Measurements from ENCODE around the gene ANKDD1A. TPM values are rescaled to one million over a fixed set of nuclear protein-coding genes. Genes with fewer than 3 reads are reported as not detected.

The ANKDD1A gene
- total RNA-seq, 2 experiments from 2014 or later, result 0.87 to 1.1 TPM

- H3K4me3 Mint-ChIP-seq, result no peak overlapping the region
Measured at GRCh38 chr15:64883100-64883581, 28.6 kb upstream of the ANKDD1A start.

GRCh38 chr15:64883997-64884511, 27.6 kb upstream of the ANKDD1A start:
- Mint-ChIP-seq H3K4me1 (peaks cover 35% of the 10 kb centered on the region), H3K36me3 (ENCODE audit: low read depth) (no peaks in the 10 kb centered on the region), H3K4me3 (no peak overlapping the region), H3K27ac (peak overlapping the region; percentile 60), H3K9me3 (no peaks in the 10 kb centered on the region), H3K27me3 (no peaks in the 10 kb centered on the region)
- DNase-seq, result peak; percentile 34
- ChIA-PET POLR2A (no interaction called here), CTCF (interaction anchor here (1.4 kb wide), 1 partner anchor 10 kb away, joined by 7 read pairs; no protein-coding TSS in a partner anchor)

More at GRCh38 chr15:64883100-64883581, 28.6 kb upstream of the ANKDD1A start:
- ChIA-PET POLR2A (interaction anchor here (0.7 kb wide), 1 partner anchor 228 kb away, joined by 5 read pairs; no protein-coding TSS in a partner anchor), CTCF (interaction anchor here (1.6 to 2.9 kb wide), 2 partner anchors 11 to 155 kb away, joined by 6 to 13 read pairs; no protein-coding TSS in a partner anchor)
- peak; percentile 35 for DNase-seq
- no peaks in the 10 kb centered on the region for H3K27me3 Mint-ChIP-seq
- H3K9me3 Mint-ChIP-seq, result no peaks in the 10 kb centered on the region
- peaks cover 39% of the 10 kb centered on the region for H3K4me1 Mint-ChIP-seq
- no peaks in the 10 kb centered on the region for H3K36me3 Mint-ChIP-seq (ENCODE audit: low read depth)
- H3K27ac Mint-ChIP-seq, result peak overlapping the region; percentile 60

GRCh38 chr15:64884679-64885078, 27.0 kb upstream of the ANKDD1A start:
- H3K9me3 Mint-ChIP-seq, result no peaks in the 10 kb centered on the region
- DNase-seq, result no peak
- no peak overlapping the region for H3K27ac Mint-ChIP-seq
- peaks cover 35% of the 10 kb centered on the region for H3K4me1 Mint-ChIP-seq
- ChIA-PET CTCF (interaction anchor here (1.0 to 1.4 kb wide), 3 partner anchors 7 to 40 kb away, joined by 3 to 7 read pairs (median 4); no protein-coding TSS in a partner anchor), POLR2A (no interaction called here)
- no peaks in the 10 kb centered on the region for H3K36me3 Mint-ChIP-seq (ENCODE audit: low read depth)
- H3K4me3 Mint-ChIP-seq, result no peak overlapping the region
- no peaks in the 10 kb centered on the region for H3K27me3 Mint-ChIP-seq

- ChIA-PET POLR2A (no interaction called here), CTCF (interaction anchor here (1.0 to 2.8 kb wide), 5 partner anchors 10 to 53 kb away, joined by 3 to 11 read pairs (median 3); no protein-coding TSS in a partner anchor)
- Mint-ChIP-seq H3K27ac (no peak overlapping the region), H3K4me1 (peaks cover 40% of the 10 kb centered on the region), H3K4me3 (no peak overlapping the region), H3K36me3 (ENCODE audit: low read depth) (no peaks in the 10 kb centered on the region), H3K9me3 (no peaks in the 10 kb centered on the region), H3K27me3 (no peaks in the 10 kb centered on the region)
- no peak for DNase-seq
Measured at GRCh38 chr15:64888336-64888735, 23.4 kb upstream of the ANKDD1A start.

- Mint-ChIP-seq H3K4me1 (peaks cover 60% of the 10 kb centered on the region), H3K4me3 (no peak overlapping the region), H3K27me3 (no peaks in the 10 kb centered on the region), H3K27ac (peak overlapping the region; percentile 99), H3K36me3 (ENCODE audit: low read depth) (no peaks in the 10 kb centered on the region), H3K9me3 (no peaks in the 10 kb centered on the region)
- no peak for DNase-seq
- ChIA-PET POLR2A (no interaction called here), CTCF (interaction anchor here (0.9 to 6.0 kb wide), 4 partner anchors 14 to 32 kb away, joined by 3 to 41 read pairs (median 4); no protein-coding TSS in a partner anchor)
Measured at GRCh38 chr15:64891561-64891960, 20.1 kb upstream of the ANKDD1A start.

- ChIA-PET POLR2A (interaction anchor here (0.5 to 1.7 kb wide), 3 partner anchors 12 to 20 kb away, joined by 3 to 6 read pairs (median 4); no protein-coding TSS in a partner anchor), CTCF (interaction anchor here (1.5 to 6.0 kb wide), 7 partner anchors 9 to 67 kb away, joined by 3 to 41 read pairs (median 12); partner anchors contain the start of gene PIF1)
- no peak for DNase-seq
- Mint-ChIP-seq H3K27me3 (no peaks in the 10 kb centered on the region), H3K4me3 (peak overlapping the region; percentile 78), H3K4me1 (peaks cover 71% of the 10 kb centered on the region), H3K27ac (peak overlapping the region; percentile 99), H3K36me3 (ENCODE audit: low read depth) (no peaks in the 10 kb centered on the region), H3K9me3 (no peaks in the 10 kb centered on the region)
Measured at GRCh38 chr15:64892847-64893403, 18.8 kb upstream of the ANKDD1A start.

GRCh38 chr15:64893481-64894394, 18.0 kb upstream of the ANKDD1A start:
- H3K4me3 Mint-ChIP-seq, result peak overlapping the region; percentile 78

GRCh38 chr15:64894395-64895056, 17.2 kb upstream of the ANKDD1A start:
- DNase-seq, result peak; percentile 95
- peaks cover 75% of the 10 kb centered on the region for H3K4me1 Mint-ChIP-seq
- ChIA-PET POLR2A (interaction anchor here (0.5 to 1.7 kb wide), 8 partner anchors 20 to 897 kb away, joined by 3 to 7 read pairs (median 5); partner anchors contain the start of genes PIF1 and RNU5B-1), CTCF (interaction anchor here (0.6 to 6.0 kb wide), 15 partner anchors 10 to 174 kb away, joined by 3 to 41 read pairs (median 8); partner anchors contain the start of gene PIF1)
- H3K9me3 Mint-ChIP-seq, result peaks cover 4% of the 10 kb centered on the region
- peak overlapping the region; percentile 78 for H3K4me3 Mint-ChIP-seq
- H3K36me3 Mint-ChIP-seq (ENCODE audit: low read depth), result no peaks in the 10 kb centered on the region
- H3K27ac Mint-ChIP-seq, result peak overlapping the region; percentile 99
- H3K27me3 Mint-ChIP-seq, result no peaks in the 10 kb centered on the region

More at GRCh38 chr15:64893481-64894394, 18.0 kb upstream of the ANKDD1A start:
- peak; percentile 98 for DNase-seq
- no peaks in the 10 kb centered on the region for H3K36me3 Mint-ChIP-seq (ENCODE audit: low read depth)
- POLR2A ChIA-PET, result interaction anchor here (0.5 to 1.7 kb wide), 7 partner anchors 19 to 898 kb away, joined by 3 to 7 read pairs (median 4); partner anchors contain the start of genes PIF1 and RNU5B-1
- peak overlapping the region; percentile 99 for H3K27ac Mint-ChIP-seq
- H3K27me3 Mint-ChIP-seq, result no peaks in the 10 kb centered on the region
- peaks cover 75% of the 10 kb centered on the region for H3K4me1 Mint-ChIP-seq
- H3K9me3 Mint-ChIP-seq, result no peaks in the 10 kb centered on the region
- CTCF ChIA-PET, result interaction anchor here (0.6 to 6.0 kb wide), 13 partner anchors 9 to 166 kb away, joined by 3 to 41 read pairs (median 9); partner anchors contain the start of gene PIF1

- no peaks in the 10 kb centered on the region for H3K36me3 Mint-ChIP-seq (ENCODE audit: low read depth)
- peak overlapping the region; percentile 78 for H3K4me3 Mint-ChIP-seq
- ChIA-PET POLR2A (interaction anchor here (0.6 kb wide), 2 partner anchors 28 to 62 kb away, joined by 4 read pairs; no protein-coding TSS in a partner anchor), CTCF (interaction anchor here (0.6 to 6.0 kb wide), 12 partner anchors 10 to 175 kb away, joined by 3 to 41 read pairs (median 8); partner anchors contain the start of gene PIF1)
- H3K9me3 Mint-ChIP-seq, result peaks cover 4% of the 10 kb centered on the region
- H3K27ac Mint-ChIP-seq, result peak overlapping the region; percentile 99
- H3K4me1 Mint-ChIP-seq, result peaks cover 75% of the 10 kb centered on the region
- DNase-seq, result peak; percentile 77
- H3K27me3 Mint-ChIP-seq, result no peaks in the 10 kb centered on the region
Measured at GRCh38 chr15:64895285-64896065, 16.2 kb upstream of the ANKDD1A start.

GRCh38 chr15:64896371-64897069, 15.2 kb upstream of the ANKDD1A start:
- Mint-ChIP-seq H3K27me3 (no peaks in the 10 kb centered on the region), H3K4me1 (peaks cover 72% of the 10 kb centered on the region), H3K9me3 (peaks cover 9% of the 10 kb centered on the region), H3K27ac (peak overlapping the region; percentile 99), H3K36me3 (ENCODE audit: low read depth) (peaks cover 6% of the 10 kb centered on the region), H3K4me3 (peak overlapping the region; percentile 78)
- ChIA-PET CTCF (interaction anchor here (6.0 kb wide), 1 partner anchor 9 kb away, joined by 41 read pairs; no protein-coding TSS in a partner anchor), POLR2A (no interaction called here)
- DNase-seq, result no peak

Measured in activated CD4-positive, alpha-beta T cell treated with anti-CD3 and anti-CD28 coated beads, Interleukin-2, amount 10 ng/mL, durations not matched to agents 7 days and 5 days (primary cell).